HG03159 (cell line): ENCODE results near the gene GNE.
A peak's percentile ranks its signal among the peaks of the same experiment; 100 is the strongest.
"Not testable (repeated sequence)": the region's sequence is repeated elsewhere in the genome, so short reads cannot be mapped to it uniquely, and the experiment has no call there.

Experiments
- ATAC-seq: cut with Tn5 transposase; IDR thresholded peaks from one replicate; pipeline ENCODE4 v1.9.1; 2021; ENCODE audit warnings: mild to moderate bottlenecking, moderate library complexity; ENCODE audit not compliant: unreplicated experiment

Gene GNE

GRCh38 chr9:36258208-36258995, at the start of gene GNE:
TSS of gene GNE (minus strand) at chr9:36258448. CDS start at chr9:36249355, 9,093 bp downstream.
- ATAC-seq = peak; percentile 86

- no peak for ATAC-seq
Observed at GRCh38 chr9:36306471-36307306, 48.4 kb upstream of the GNE start.

GRCh38 chr9:36304366-36304765, 46.1 kb upstream of the GNE start:
- not testable (repeated sequence) for ATAC-seq

GRCh38 chr9:36301227-36301626, 43.0 kb upstream of the GNE start:
- no peak for ATAC-seq

- ATAC-seq = no peak
Observed at GRCh38 chr9:36298566-36298965, 40.3 kb upstream of the GNE start.

- ATAC-seq = no peak
Observed at GRCh38 chr9:36297798-36298197, 39.5 kb upstream of the GNE start.

GRCh38 chr9:36294996-36295395, 36.7 kb upstream of the GNE start:
- ATAC-seq = not testable (repeated sequence)

GRCh38 chr9:36293918-36294317, 35.7 kb upstream of the GNE start:
- no peak for ATAC-seq

GRCh38 chr9:36293171-36293570, 34.9 kb upstream of the GNE start:
- ATAC-seq = no peak

GRCh38 chr9:36292641-36293040, 34.4 kb upstream of the GNE start:
- ATAC-seq = no peak

GRCh38 chr9:36290996-36291395, 32.7 kb upstream of the GNE start:
- ATAC-seq = no peak

GRCh38 chr9:36289836-36290435, 31.7 kb upstream of the GNE start:
- no peak for ATAC-seq

- ATAC-seq = no peak
Observed at GRCh38 chr9:36288070-36288469, 29.8 kb upstream of the GNE start.

- ATAC-seq = no peak
Observed at GRCh38 chr9:36286388-36286787, 28.1 kb upstream of the GNE start.

GRCh38 chr9:36284226-36284625, 26.0 kb upstream of the GNE start:
- no peak for ATAC-seq

- no peak for ATAC-seq
Observed at GRCh38 chr9:36282275-36282674, 24.0 kb upstream of the GNE start.

GRCh38 chr9:36280989-36281388, 22.7 kb upstream of the GNE start:
- no peak for ATAC-seq

- ATAC-seq = no peak
Observed at GRCh38 chr9:36278243-36278642, 20.0 kb upstream of the GNE start.

GRCh38 chr9:36276781-36277181, 18.5 kb upstream of the GNE start:
- no peak for ATAC-seq

- no peak for ATAC-seq
Observed at GRCh38 chr9:36276254-36276653, 18.0 kb upstream of the GNE start.

GRCh38 chr9:36275060-36275459, 16.8 kb upstream of the GNE start:
- no peak for ATAC-seq

GRCh38 chr9:36273354-36273753, 15.1 kb upstream of the GNE start:
- ATAC-seq = not testable (repeated sequence)
